NCI-H510A (cell line): ENCODE measurements around the gene CDCP1.

Source experiments
- DNase-seq: peaks from one replicate; lab custom pipeline; 2025; lab: John Stamatoyannopoulos, UW

CDCP1 gene

DNA sequence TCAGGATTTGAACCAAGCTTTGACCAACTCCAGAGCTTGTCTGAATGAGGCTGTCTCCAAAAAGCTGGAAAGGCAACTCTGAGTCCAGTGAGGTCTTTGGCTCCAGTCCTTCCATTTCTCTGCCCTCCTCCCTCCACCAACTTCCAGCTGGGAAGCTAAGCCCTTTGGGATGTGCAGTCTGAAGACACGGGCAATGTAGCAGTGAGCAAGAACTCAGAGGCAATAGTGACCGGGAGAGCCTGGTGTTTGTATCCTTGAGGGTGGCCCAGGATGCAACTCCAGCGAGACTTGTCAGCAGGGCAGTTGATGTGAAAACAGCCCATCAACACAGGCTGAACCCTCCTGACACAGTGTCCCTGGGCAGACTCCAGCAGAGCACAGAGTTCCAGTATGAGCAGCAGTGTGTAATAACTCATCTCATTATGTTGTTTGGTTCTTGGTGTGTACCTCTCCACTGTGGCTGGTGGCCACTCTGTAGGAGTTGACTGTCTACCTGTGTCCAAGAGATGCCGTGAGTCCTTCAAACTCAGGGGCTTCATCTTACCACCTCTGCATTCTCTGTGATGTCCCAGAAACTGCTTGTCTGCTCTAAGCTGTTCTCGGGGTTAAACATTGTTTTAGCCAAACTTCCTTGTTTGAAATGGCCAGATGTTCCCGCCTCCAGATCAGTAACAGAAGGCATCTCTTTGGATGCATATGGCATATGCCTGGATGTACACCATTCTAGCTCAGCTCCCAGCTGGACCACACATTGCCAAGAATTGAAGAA, 6.6 kb downstream of the CDCP1 start:
- no peak for DNase-seq

DNA sequence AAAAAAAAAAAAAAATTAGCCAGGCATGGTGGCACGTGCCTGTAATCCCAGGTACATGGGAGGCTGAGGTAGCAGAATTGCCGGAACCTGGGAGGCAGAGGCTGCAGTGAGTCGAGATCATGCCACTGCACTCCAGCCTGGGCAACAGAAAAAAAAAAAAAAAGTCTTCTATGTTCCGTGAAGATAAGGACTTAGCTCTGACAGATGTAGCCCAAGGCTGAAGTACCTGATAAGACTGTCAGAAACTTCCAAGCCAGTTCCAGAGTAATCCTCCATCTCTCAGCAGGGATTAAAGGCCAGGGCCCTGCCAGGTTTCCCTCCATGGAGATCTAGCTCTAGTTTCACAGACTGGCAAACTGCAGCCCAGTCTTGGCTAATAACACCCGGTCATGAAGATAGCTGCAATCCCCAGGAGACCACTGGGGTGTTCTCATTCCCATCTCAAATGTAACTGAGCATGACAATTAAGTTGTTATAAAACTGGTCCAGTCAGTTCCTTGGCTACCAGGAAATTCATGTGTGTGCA, 8.5 kb downstream of the CDCP1 start:
- no peak for DNase-seq

DNA sequence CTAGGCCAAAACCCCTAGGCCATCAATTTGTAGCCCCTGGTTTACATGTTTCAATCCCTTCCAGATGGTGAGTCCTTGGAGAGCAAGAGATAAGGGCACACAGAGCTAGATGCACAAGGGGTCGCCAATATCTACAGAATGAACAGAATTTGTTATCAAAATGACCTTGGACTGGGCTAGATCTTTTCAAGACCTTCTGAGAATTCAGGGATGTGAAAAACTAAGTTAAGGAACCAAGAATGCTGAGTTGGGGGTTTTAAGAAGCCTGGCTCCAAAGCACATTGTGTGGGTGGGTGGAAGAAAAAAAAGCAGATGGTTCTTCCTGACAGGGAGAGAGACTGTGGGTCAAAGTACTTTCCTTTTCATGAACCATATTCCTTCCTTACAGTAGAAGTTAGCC, 10.2 kb downstream of the CDCP1 start:
- no peak for DNase-seq

DNA sequence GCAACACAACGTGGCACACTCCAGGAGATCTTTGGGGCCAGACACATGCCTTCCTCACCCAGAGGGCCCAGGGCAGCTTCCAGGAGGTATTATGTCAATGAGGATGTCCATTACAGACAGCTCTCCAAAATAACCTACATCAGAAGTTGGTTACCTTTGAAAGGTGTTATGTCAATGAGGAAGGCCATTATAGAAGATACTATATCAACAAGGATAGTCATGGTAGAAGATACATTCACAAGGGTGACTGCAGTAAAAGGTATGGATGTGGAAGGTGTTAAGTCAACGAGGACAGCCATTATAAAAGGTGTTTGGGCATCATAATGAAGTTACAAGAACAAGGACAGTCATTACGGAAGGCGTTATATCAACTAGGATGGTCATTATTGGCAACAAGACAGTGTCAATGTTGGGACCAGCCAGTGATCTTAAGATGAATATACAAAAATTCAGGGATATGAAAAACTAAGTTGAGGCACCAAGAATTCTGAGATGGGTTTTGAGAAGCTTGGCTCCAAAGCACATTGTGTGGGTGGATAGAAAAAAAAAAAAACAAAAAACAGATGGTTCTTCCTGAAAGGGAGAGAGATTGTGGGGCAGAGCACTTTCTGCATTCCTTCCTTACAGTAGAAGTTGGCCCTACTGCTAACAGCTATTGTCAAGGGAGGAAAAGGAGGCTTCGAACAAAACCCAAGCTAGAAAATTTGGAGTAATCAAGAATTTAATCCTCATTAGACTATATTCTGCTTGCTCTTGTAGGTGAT, 11.2 kb downstream of the CDCP1 start:
- no peak for DNase-seq

DNA sequence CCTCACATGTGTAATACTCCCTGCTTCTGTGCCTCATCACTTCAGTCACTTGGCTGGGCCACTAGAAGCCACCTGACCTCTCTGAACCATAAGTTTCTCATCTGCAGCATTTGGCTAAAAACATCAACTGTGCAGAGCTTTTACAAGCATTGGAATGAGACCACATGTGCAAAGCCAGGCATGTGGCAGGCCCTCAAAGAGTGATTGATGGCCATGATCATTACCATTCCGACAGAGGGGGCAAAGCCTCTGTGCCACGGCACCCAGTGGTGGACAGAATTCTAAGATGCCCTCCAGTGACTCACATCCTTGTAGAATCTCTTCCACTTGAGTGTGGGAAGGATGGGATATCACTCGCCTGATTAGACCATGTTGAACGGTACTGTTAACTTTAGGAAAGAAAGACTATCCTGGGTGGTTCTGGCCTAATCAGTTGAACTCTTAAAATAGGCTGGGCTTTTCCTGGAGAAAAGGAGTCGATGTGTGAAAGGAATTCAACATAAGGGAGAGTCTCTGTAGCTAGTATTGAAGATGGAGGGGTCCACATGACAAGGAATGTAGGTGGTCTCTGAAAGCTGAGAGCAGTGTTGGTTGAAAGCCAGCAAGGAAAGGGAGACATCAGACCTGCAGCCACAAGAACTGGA, 13.5 kb downstream of the CDCP1 start:
- no peak for DNase-seq

DNA sequence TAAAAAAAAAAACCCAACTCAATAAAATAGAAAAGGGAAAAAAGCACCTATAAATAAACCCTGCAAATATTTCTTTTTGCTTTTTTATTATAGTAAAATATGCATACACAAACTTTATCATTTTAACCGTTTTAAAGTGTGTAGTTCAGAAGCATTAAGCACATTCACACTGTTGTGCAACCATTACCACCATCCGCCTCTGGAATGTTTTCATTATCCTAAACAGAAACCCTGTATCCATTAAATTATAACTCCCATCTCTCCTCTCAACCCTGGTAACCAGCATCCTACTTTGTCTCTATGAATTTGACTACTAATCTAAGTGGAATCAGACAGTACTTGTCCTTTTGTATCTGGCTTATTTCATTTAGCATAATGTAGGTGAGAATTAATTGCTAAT, 15.0 kb downstream of the CDCP1 start:
- DNase-seq = no peak

DNA sequence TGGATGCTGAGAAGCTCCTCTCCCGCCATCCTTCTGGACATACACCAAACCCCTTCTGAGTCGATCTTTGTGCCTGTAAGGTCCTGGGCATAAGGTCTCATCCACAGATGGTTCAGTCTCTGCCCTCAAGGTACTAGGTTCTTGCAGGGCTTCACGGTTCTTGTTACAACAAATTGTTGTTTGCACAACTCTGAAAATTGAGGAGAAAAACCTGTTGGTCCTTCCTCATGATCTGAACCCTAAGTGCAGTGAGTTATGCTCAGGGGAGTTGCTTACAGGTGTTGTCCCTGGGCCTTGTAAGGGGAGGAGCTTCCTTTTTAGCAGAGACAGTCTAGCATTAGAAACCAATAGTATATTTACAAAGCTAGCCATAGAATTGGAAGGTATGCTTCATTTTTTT, 15.7 kb downstream of the CDCP1 start:
- DNase-seq = no peak

DNA sequence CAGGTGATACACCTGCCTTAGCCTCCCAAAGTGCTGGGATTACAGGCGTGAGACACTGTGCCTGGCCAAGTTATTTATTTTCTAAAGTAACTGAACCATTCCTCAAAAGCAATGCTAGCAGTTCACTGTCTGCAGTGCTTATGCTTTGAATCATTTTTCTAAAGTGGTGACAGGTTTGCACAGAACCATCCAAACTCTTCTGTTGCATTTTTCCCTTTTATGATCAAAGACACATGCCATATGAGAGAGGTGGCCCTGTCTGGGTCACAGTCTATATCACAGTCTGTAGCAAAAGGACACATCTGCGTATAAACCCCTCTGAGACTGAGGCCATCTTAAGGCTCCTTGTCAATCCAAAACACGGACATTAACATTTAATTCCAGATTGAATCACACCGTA, 17.2 kb downstream of the CDCP1 start:
- no peak for DNase-seq

DNA sequence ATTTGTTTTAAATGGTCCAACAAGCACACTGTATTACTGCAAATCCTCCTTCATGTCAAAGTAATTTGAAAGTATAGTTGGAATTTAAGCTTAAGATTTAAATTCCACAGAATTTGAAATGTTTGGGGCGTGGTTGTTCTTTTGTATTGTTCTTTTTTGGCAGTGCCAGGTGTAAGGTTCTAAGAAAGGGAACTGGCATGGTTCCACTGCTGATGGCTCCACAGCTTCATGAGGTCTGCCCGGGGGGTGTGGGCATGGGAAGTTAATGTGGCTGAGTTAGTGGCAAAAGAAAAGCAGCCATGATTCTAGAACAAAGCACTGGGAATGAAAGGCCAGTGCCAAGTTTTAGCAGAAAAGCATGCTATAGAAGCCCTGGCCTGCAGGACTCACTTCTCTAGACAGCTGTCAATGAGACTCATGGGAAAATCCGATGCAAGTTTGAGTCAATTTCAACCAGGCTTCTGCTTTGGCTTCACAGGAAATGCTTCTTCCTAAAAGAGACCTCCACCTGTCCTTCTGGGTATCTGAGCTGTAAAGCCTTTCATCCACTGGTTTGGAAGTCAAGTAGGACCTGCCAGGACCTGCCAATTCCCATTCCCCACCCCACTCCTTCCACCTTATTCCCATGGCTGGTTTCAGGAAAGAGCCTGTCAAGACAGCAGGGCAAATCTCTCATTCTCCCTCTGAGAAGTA, 18.9 kb downstream of the CDCP1 start:
- DNase-seq = no peak

DNA sequence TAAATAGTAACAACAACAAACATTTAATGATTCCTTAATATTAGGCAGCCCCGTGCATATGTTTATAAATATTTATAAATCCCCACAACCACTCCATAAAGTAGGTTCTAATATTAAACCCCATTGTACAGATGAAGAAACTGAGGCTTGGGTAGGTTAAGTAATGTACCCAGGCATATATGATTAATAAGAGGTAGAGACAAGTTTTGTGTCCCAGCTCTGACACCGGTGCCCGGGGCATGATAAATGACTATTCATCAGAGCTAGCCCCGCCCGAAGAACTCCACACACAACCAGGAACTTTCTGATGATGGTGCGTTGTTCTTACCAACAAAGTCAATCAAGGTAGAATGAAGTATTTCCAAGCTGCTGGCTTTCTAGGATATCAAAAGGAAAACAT, 19.4 kb downstream of the CDCP1 start:
- DNase-seq = no peak

DNA sequence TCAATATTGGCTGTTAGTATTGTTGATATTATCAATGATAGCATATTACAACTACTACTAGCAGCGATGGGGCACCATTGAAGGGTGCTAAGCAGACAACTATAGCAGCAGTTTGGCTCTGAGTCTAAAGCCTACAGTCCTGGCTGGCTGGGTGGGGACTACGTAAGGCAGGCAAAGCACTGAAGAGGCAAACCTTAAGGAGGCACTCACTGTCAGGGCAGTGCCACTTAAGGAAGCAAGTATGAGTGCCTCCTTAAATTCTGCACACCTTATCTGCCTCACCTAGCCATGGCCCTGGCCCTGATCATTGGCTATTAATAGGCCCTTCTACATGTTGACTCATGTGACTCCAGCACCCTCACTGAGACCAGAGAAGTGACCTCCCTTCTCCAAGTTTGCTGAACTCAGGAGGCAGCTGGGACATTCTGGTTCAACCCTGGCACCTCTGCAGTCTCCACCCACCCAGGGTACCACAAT, 20.6 kb downstream of the CDCP1 start:
- DNase-seq = no peak

DNA sequence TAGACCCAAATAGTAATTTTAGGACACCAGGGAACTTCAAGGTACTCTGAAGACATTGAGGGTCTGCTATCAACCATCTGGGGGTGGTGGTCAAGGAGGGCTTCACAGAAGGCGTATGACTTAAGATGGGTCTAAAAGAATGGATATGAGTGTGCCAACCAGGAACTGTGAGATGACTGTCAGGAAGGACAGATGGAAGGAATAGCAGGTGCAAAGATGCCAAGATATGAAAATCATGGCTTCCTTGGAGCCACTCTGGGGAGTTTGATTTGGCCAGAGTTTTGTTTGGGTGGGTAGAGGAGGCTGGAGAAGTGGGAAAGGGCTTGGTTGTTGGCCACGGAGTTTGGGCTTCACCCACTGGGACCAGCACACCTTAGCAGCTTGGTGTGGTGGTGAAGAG, 21.2 kb downstream of the CDCP1 start:
- DNase-seq = no peak

DNA sequence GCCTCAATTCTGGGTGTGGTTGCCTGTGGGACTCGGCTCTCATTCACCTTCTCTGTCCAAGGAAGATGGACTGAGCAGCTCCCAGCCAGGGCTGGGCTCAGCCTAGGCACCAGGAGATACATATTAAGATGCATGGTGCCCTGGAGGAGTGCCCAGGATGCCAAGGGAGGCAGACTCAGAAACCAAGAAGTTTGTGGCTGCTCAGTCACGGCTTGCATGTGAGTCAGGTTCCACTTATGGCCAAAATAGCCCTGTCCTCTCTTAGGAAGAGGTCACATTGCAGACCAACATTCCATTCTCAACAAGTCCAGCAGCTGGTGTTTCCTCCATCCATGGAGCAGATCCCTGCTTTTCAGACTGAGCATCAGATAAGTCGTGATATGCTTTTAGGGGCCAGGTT, 21.8 kb downstream of the CDCP1 start:
- DNase-seq = no peak

DNA sequence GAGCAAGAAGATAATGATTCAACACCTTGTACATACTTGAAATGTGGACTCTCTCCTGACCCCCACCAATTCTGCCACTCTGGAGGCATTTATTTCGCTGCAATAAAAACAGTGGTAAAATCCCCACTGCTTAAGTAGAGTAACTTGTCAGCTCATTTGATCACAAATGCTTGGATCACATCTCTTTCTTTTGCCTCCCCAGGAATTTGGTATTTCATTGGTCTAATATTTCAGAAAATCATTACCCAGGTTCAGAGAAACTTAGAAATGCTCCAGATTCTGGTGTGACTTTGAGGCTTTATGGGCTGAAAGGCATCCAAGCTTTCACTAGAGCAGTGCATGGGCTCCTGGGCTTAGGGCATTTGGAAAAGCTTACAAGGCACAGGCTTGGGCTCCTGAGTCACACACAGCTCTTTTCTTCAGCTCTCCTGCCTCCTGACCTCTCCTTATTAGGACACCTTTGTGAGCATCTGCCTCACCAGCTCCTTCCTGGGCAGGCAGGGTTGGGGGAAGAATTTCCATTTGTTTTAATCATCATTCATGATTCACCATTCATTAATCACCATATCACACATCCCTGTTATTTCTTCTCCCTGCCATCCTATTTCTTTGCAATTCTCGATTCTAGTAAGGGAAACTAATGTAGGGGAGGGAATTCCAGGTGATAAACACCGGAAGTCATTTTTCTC, 22.5 kb downstream of the CDCP1 start:
- no peak for DNase-seq

DNA sequence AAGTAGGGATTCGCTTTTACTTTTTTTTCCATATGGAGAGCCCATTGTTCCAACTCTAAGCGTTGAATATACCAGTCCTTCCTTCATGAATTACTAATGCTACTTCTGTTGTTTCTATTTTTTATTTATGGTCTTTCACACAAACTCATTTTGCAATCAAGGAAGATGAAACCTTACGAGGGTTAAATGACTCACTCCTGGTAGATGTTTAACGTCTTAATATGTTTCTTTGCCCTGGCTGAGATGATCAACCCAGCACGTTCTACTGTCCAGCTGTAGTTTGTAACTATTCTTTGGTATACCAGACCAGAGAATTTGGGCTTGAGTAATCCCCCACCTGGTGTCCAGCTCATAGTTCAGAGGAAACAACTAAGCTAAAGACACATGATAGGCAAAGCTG, 23.1 kb downstream of the CDCP1 start:
- DNase-seq = no peak

DNA sequence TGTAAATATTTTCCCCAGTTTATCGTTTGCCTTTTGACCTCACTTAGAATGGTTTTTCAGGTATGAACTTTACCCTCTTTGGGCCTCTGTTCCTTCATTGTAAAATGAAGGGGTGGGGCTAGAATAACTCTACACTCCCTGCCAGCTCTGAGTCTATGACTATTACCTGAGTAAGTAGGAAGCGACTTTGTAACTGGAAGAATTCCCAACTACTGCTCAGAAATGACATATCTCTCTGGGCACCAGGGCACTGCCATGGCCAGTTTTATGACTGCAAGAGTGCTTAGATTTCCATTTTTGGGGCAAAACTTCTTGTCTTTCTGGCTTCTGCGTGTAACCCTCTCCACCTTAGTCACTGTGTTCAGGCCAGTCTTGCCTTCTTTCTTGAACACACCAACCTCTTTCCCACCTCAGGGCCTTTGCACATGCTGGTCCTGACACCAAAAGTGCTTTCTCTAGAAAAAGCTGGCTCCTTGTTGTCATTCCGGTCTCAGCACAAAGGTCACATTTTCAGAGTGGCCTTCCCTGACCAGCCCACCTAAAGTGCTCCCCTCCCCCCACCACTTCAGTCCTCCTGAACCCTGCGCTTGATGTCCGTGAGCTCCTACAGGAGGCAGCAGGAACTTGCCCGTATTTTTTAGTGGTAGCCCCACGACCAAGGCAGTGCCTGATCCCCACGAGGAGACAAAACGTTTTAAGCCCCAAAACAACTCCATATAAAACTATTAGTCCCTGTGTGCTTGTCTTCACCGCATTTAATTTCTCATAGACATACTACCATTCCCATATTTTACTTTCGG, 25.6 kb downstream of the CDCP1 start:
- no peak for DNase-seq

DNA sequence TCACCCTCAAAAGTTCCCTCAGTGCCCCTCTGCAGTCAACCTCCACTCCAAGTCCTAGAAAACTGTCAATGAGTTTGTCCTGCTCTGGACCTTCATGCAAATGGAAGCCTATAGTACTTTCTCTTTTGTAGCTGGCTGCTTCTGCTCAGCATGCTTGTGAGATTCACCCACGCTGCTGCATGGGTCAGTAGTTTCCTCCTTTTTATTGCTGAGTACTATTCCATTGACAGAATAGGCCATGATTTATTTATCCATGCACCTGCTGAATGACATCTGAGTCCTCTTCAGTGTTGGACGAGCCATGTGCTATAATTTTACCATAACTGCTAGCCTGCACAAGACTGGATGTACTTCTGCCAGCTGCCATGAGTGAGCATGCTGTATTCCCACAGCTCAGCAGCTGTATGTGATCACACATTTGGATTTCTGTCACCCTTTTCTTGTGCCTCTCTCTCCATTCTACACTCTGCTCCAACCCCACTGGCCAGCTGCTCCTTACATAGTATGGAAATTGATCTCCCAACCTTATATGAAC, 26.3 kb downstream of the CDCP1 start:
- DNase-seq = no peak

DNA sequence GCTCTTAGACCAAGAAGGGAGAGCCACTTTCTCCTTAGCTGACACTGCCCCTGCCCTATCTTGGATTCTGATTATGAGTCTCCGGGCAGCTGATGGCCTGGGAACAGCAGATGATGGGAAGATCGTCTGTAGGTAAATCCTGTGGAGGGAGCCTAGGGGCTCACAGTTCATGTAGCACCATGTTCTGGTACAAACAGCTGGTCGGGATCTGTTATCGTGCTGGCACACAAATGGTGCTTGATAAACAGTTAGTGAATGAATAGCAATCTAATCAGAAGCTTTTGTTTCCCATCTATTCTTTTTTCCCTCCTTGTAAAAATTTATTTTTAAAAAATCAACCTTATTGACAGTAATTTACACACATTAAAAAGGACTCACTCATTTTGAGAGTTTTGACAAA, 26.8 kb downstream of the CDCP1 start:
- DNase-seq = no peak

DNA sequence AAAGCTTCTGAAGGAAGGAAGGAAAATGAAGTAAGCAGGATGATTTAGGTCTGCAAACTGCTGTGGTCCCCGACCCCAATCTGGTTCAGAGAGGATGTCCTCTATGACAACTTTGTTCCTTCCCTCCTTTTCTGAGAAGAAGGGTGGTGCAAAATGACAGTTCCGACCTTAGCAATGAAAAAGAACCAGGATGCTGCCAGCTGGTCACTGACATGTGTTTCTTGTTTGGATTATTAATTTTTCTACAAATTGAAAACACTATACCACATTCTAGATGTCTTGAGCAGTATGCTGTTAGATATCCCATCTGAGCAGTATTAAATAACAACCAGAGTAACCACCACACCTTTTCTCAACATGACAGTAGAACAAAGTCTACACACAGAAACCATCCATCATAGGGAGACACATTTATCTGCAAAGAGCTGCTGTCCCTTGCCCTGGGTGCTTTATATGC, 27.5 kb downstream of the CDCP1 start:
- DNase-seq = no peak

DNA sequence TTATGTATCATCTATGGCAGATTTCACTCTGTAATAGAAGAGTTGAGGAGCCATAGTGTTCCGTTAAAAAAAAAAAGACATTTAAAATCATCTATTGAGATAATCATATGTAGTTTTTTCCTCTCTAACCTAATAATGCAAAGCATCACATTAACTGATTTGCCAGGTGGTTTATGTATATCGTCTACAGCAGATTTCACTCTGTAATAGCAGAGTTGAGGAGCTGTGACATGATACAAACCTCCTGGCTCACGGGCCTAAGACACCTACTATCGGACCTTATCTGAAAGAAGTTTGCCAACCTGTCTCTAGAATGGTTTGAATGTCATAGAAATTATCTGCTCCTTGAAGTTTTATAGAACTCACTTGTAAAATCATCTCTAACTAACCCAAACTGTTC, 29.8 kb downstream of the CDCP1 start:
- no peak for DNase-seq
